Measurements from ENCODE around the gene MCM9. TPM values are rescaled to one million over a fixed set of nuclear protein-coding genes. Genes with fewer than 3 reads are reported as not detected.

MCM9 gene
- total RNA-seq, 1 donor from 2014 or later = 37.0 TPM

- Mint-ChIP-seq H3K27ac (no peak overlapping the region), H3K4me3 (no peak overlapping the region), H3K36me3 (ENCODE audit: low read depth) (peaks cover 34% of the 10 kb centered on the region), H3K9me3 (peaks cover 19% of the 10 kb centered on the region), H3K4me1 (peaks cover 52% of the 10 kb centered on the region), H3K27me3 (no peaks in the 10 kb centered on the region)
- no peak for TF ChIP-seq CTCF (IDR thresholded peaks at IDR 0.05)
- no peak for ATAC-seq (ENCODE audit: low read depth)
- CTCF ChIA-PET = no interaction called here
- DNase-seq = no peak
- intact Hi-C loops (cut with micrococcal nuclease) = no loop called here
- POLR2A ChIA-PET = no interaction called here
Observed at GRCh38 chr6:118867181-118867580, 67.8 kb downstream of the MCM9 start.

- intact Hi-C loops (cut with micrococcal nuclease) = loop anchor here (2.0 kb wide), 1 partner anchor 14 kb away; no protein-coding TSS in a partner anchor
- ATAC-seq (ENCODE audit: low read depth) (no peak), DNase-seq (no peak)
- ChIA-PET POLR2A (no interaction called here), CTCF (interaction anchor here (0.9 to 1.0 kb wide), 2 partner anchors 17 to 31 kb away, joined by 3 to 4 read pairs; no protein-coding TSS in a partner anchor)
- peak overlapping the region; percentile 46 for H3K4me3 Mint-ChIP-seq
- H3K9me3 Mint-ChIP-seq = peaks cover 22% of the 10 kb centered on the region
- H3K27me3 Mint-ChIP-seq = no peaks in the 10 kb centered on the region
- TF ChIP-seq CTCF (IDR thresholded peaks at IDR 0.05) = no peak
- H3K27ac Mint-ChIP-seq = peak overlapping the region; percentile 26
- H3K36me3 Mint-ChIP-seq (ENCODE audit: low read depth) = peaks cover 35% of the 10 kb centered on the region
- H3K4me1 Mint-ChIP-seq = peaks cover 46% of the 10 kb centered on the region
Observed at GRCh38 chr6:118865100-118865391, 69.9 kb downstream of the MCM9 start.

- POLR2A ChIA-PET = no interaction called here
- H3K4me1 Mint-ChIP-seq = peaks cover 48% of the 10 kb centered on the region
- no peak for TF ChIP-seq CTCF (IDR thresholded peaks at IDR 0.05)
- ATAC-seq (ENCODE audit: low read depth) (no peak), DNase-seq (no peak)
- intact Hi-C loops (cut with micrococcal nuclease) = loop anchor here (2.0 kb wide), 1 partner anchor 14 kb away; no protein-coding TSS in a partner anchor
- no peaks in the 10 kb centered on the region for H3K27me3 Mint-ChIP-seq
- CTCF ChIA-PET = no interaction called here
- H3K27ac Mint-ChIP-seq = peak overlapping the region; percentile 50
- peaks cover 35% of the 10 kb centered on the region for H3K36me3 Mint-ChIP-seq (ENCODE audit: low read depth)
- peaks cover 20% of the 10 kb centered on the region for H3K9me3 Mint-ChIP-seq
- peak overlapping the region; percentile 46 for H3K4me3 Mint-ChIP-seq
Observed at GRCh38 chr6:118864341-118865099, 70.4 kb downstream of the MCM9 start.

GRCh38 chr6:118862443-118862842, 72.5 kb downstream of the MCM9 start:
- peaks cover 16% of the 10 kb centered on the region for H3K9me3 Mint-ChIP-seq
- ATAC-seq (ENCODE audit: low read depth) (no peak), DNase-seq (no peak)
- TF ChIP-seq CTCF (IDR thresholded peaks at IDR 0.05) = no peak
- ChIA-PET CTCF (no interaction called here), POLR2A (no interaction called here)
- peaks cover 56% of the 10 kb centered on the region for H3K4me1 Mint-ChIP-seq
- intact Hi-C loops (cut with micrococcal nuclease) = no loop called here
- no peaks in the 10 kb centered on the region for H3K27me3 Mint-ChIP-seq
- no peak overlapping the region for H3K27ac Mint-ChIP-seq
- H3K4me3 Mint-ChIP-seq = no peak overlapping the region
- H3K36me3 Mint-ChIP-seq (ENCODE audit: low read depth) = peaks cover 31% of the 10 kb centered on the region

GRCh38 chr6:118860880-118861279, 74.1 kb downstream of the MCM9 start:
- intact Hi-C loops (cut with micrococcal nuclease) = no loop called here
- no peak for TF ChIP-seq CTCF (IDR thresholded peaks at IDR 0.05)
- H3K27ac Mint-ChIP-seq = no peak overlapping the region
- no peaks in the 10 kb centered on the region for H3K27me3 Mint-ChIP-seq
- no peak overlapping the region for H3K4me3 Mint-ChIP-seq
- no peak for DNase-seq
- H3K4me1 Mint-ChIP-seq = peaks cover 56% of the 10 kb centered on the region
- peaks cover 23% of the 10 kb centered on the region for H3K36me3 Mint-ChIP-seq (ENCODE audit: low read depth)
- ChIA-PET POLR2A (no interaction called here), CTCF (no interaction called here)
- H3K9me3 Mint-ChIP-seq = peaks cover 9% of the 10 kb centered on the region
- no peak for ATAC-seq (ENCODE audit: low read depth)
